GM18907 (cell line): Measurements from ENCODE around the gene IER5L.

Experiments
- ATAC-seq: cut with Tn5 transposase; IDR thresholded peaks from one replicate; pipeline ENCODE4 v1.9.1; 2021; ENCODE audit warnings: mild to moderate bottlenecking, moderate library complexity; ENCODE audit not compliant: unreplicated experiment

The IER5L gene

GRCh38 chr9:129177791-129178567 is at the start of gene IER5L:
Gene IER5L (minus strand): TSS chr9:129178261. CDS start chr9:129178052, 209 bp downstream.
- ATAC-seq: peak; percentile 78

GRCh38 chr9:129227843-129228189 is 49.8 kb upstream of the IER5L start:
- ATAC-seq: no peak

GRCh38 chr9:129225815-129226214 is 47.8 kb upstream of the IER5L start:
- ATAC-seq: no peak

- no peak for ATAC-seq
These were observed 47.4 kb upstream of the IER5L start for GRCh38 chr9:129225490-129225778.

GRCh38 chr9:129224618-129225489 is 46.8 kb upstream of the IER5L start:
- no peak for ATAC-seq

GRCh38 chr9:129223551-129224208 is 45.6 kb upstream of the IER5L start:
- ATAC-seq: no peak

- ATAC-seq: no peak
These were observed 44.8 kb upstream of the IER5L start for GRCh38 chr9:129222819-129223218.

GRCh38 chr9:129221979-129222635 is 44.0 kb upstream of the IER5L start:
- ATAC-seq: no peak

- no peak for ATAC-seq
These were observed 43.2 kb upstream of the IER5L start for GRCh38 chr9:129221233-129221632.

GRCh38 chr9:129220771-129221170 is 42.7 kb upstream of the IER5L start:
- no peak for ATAC-seq

GRCh38 chr9:129218918-129219317 is 40.9 kb upstream of the IER5L start:
- ATAC-seq: no peak

- no peak for ATAC-seq
These were observed 40.2 kb upstream of the IER5L start for GRCh38 chr9:129218272-129218625.

GRCh38 chr9:129213551-129213950 is 35.5 kb upstream of the IER5L start:
- no peak for ATAC-seq

GRCh38 chr9:129211686-129212085 is 33.6 kb upstream of the IER5L start:
- ATAC-seq: no peak

GRCh38 chr9:129210125-129210524 is 32.1 kb upstream of the IER5L start:
- ATAC-seq: no peak

GRCh38 chr9:129209580-129209979 is 31.5 kb upstream of the IER5L start:
- ATAC-seq: no peak

- no peak for ATAC-seq
These were observed 31.0 kb upstream of the IER5L start for GRCh38 chr9:129209109-129209508.

- ATAC-seq: no peak
These were observed 30.4 kb upstream of the IER5L start for GRCh38 chr9:129208207-129209032.

GRCh38 chr9:129206905-129207304 is 28.8 kb upstream of the IER5L start:
- no peak for ATAC-seq

GRCh38 chr9:129206401-129206800 is 28.3 kb upstream of the IER5L start:
- ATAC-seq: no peak
